GM23338 (cell line): ENCODE results near the gene SCIMP.
"Not testable (repeated sequence)": the region's sequence is repeated elsewhere in the genome, so short reads cannot be mapped to it uniquely, and the experiment has no call there.

Experiments used
- POLR2AphosphoS5 ChIP-seq: IDR thresholded peaks from 2 replicates; pipeline ENCODE4 v1.6.1; 2016; ENCODE audit warnings: antibody characterized with exemption, low read depth
- TF ChIP-seq, protein P1 (sequence below), 2 experiments: fragments of 200-600 bp in 1 of 2; sonication (generic) in 1 of 2; conservative IDR thresholded peaks; 2 replicates each; pipeline versions ENCODE4 v1.5.1 to v1.6.1; 2016 to 2017; ENCODE audit warnings: antibody characterized with exemption in 2 of 2, low read depth in 2 of 2, mild to moderate bottlenecking in 2 of 2, moderate library complexity in 1 of 2
- TF ChIP-seq, protein P2 (sequence below): IDR thresholded peaks from one replicate; pipeline ENCODE4 v1.6.1; 2018; ENCODE audit warnings: antibody characterized with exemption; ENCODE audit not compliant: unreplicated experiment

- TF ChIP-seq, protein P1, sequence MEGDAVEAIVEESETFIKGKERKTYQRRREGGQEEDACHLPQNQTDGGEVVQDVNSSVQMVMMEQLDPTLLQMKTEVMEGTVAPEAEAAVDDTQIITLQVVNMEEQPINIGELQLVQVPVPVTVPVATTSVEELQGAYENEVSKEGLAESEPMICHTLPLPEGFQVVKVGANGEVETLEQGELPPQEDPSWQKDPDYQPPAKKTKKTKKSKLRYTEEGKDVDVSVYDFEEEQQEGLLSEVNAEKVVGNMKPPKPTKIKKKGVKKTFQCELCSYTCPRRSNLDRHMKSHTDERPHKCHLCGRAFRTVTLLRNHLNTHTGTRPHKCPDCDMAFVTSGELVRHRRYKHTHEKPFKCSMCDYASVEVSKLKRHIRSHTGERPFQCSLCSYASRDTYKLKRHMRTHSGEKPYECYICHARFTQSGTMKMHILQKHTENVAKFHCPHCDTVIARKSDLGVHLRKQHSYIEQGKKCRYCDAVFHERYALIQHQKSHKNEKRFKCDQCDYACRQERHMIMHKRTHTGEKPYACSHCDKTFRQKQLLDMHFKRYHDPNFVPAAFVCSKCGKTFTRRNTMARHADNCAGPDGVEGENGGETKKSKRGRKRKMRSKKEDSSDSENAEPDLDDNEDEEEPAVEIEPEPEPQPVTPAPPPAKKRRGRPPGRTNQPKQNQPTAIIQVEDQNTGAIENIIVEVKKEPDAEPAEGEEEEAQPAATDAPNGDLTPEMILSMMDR (conservative IDR thresholded peaks at IDR 0.05; ENCODE audit: low read depth in 2 of 2): not testable (repeated sequence)
- TF ChIP-seq, protein P2, sequence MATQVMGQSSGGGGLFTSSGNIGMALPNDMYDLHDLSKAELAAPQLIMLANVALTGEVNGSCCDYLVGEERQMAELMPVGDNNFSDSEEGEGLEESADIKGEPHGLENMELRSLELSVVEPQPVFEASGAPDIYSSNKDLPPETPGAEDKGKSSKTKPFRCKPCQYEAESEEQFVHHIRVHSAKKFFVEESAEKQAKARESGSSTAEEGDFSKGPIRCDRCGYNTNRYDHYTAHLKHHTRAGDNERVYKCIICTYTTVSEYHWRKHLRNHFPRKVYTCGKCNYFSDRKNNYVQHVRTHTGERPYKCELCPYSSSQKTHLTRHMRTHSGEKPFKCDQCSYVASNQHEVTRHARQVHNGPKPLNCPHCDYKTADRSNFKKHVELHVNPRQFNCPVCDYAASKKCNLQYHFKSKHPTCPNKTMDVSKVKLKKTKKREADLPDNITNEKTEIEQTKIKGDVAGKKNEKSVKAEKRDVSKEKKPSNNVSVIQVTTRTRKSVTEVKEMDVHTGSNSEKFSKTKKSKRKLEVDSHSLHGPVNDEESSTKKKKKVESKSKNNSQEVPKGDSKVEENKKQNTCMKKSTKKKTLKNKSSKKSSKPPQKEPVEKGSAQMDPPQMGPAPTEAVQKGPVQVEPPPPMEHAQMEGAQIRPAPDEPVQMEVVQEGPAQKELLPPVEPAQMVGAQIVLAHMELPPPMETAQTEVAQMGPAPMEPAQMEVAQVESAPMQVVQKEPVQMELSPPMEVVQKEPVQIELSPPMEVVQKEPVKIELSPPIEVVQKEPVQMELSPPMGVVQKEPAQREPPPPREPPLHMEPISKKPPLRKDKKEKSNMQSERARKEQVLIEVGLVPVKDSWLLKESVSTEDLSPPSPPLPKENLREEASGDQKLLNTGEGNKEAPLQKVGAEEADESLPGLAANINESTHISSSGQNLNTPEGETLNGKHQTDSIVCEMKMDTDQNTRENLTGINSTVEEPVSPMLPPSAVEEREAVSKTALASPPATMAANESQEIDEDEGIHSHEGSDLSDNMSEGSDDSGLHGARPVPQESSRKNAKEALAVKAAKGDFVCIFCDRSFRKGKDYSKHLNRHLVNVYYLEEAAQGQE: not testable (repeated sequence)
- TF ChIP-seq POLR2AphosphoS5: not testable (repeated sequence)
These were observed 12.7 kb downstream of the SCIMP start for GRCh38 chr17:5221912-5222311.
